Stimulated activated CD8-positive, alpha-beta memory T cell treated with anti-CD3 and anti-CD28 coated beads, Interleukin-7, amount 100 ng/mL, for 48 hours (primary cell): Measurements from ENCODE around the gene TAOK1.

ENCODE experiments used
- DNase-seq, 2 donors: peaks; one replicate each; pipeline ENCODE4 v3.0.0-alpha.2; 2020; ENCODE audit warnings: low read depth in 1 of 2; ENCODE audit errors: extremely low read depth in 1 of 2

Gene TAOK1

GRCh38 chr17:29579866-29580771 is 190.0 kb downstream of the TAOK1 start:
- peak in 1 of 2 donors; percentile 80 for DNase-seq

- DNase-seq = no peak
These were observed 191.6 kb downstream of the TAOK1 start for GRCh38 chr17:29581583-29582253.

GRCh38 chr17:29582254-29582765 is 192.1 kb downstream of the TAOK1 start:
- DNase-seq = no peak

GRCh38 chr17:29582772-29583171 is 192.6 kb downstream of the TAOK1 start:
- DNase-seq = no peak

GRCh38 chr17:29583324-29584248 is 193.4 kb downstream of the TAOK1 start:
- no peak for DNase-seq

GRCh38 chr17:29584452-29585079 is 194.4 kb downstream of the TAOK1 start:
- DNase-seq = no peak

GRCh38 chr17:29585080-29585751 is 195.1 kb downstream of the TAOK1 start:
- no peak for DNase-seq

- DNase-seq = no peak
These were observed 196.7 kb downstream of the TAOK1 start for GRCh38 chr17:29586676-29587469.

- DNase-seq = no peak
These were observed 197.4 kb downstream of the TAOK1 start for GRCh38 chr17:29587591-29587990.

- no peak for DNase-seq
These were observed 197.9 kb downstream of the TAOK1 start for GRCh38 chr17:29588017-29588561.

- DNase-seq = no peak
These were observed 198.6 kb downstream of the TAOK1 start for GRCh38 chr17:29588562-29589411.

GRCh38 chr17:29589524-29590410 is 199.6 kb downstream of the TAOK1 start, which contains the start of gene GIT1:
GIT1 (minus strand) TSS chr17:29589648; CDS start chr17:29589378, 270 bp downstream.
- DNase-seq = peak in 1 of 2 donors; percentile 78

GRCh38 chr17:29590411-29591145 is 200.4 kb downstream of the TAOK1 start:
- no peak for DNase-seq

- no peak for DNase-seq
These were observed 201.1 kb downstream of the TAOK1 start for GRCh38 chr17:29591146-29591736.

- peak in 1 of 2 donors; percentile 75 for DNase-seq
These were observed 201.8 kb downstream of the TAOK1 start for GRCh38 chr17:29591737-29592608.
